Uterus (tissue), 4 donors: ENCODE measurements around the gene EFCAB5. TPM values are rescaled to one million over a fixed set of nuclear protein-coding genes. Genes with fewer than 3 reads are reported as not detected.
"Not testable (repeated sequence)": the region's sequence is repeated elsewhere in the genome, so short reads cannot be mapped to it uniquely, and the experiment has no call there.

ENCODE experiments used
- DNase-seq, 2 donors: peaks; one replicate each; pipeline ENCODE4 v3.0.0-alpha.2; 2019 to 2020
- H3K27ac ChIP-seq, 2 donors: fragments of 200-600 bp; sonication (generic); 1 replicate in 1 of 2; 2 replicates in 1 of 2; pipeline ENCODE4 v1.5.1; 2016 to 2018
- H3K27me3 ChIP-seq, 2 donors: fragments of 200-600 bp; sonication (generic); one replicate each; pipeline ENCODE4 v1.5.1; 2018 to 2019; ENCODE audit warnings: control low read depth in 1 of 2
- H3K36me3 ChIP-seq, 2 donors: fragments of 200-600 bp; sonication (generic); one replicate each; pipeline ENCODE4 v1.5.1; 2019; ENCODE audit warnings: control low read depth in 1 of 2
- H3K4me1 ChIP-seq, 2 donors: fragments of 200-600 bp; sonication (generic); one replicate each; pipeline ENCODE4 v1.5.1; 2018 to 2019; ENCODE audit warnings: control low read depth in 1 of 2
- H3K4me3 ChIP-seq, 2 donors: fragments of 200-600 bp; sonication (generic); 1 replicate in 1 of 2; 2 replicates in 1 of 2; pipeline ENCODE4 v1.5.1; 2018 to 2019; ENCODE audit warnings: mild to moderate bottlenecking in 1 of 2
- H3K9me3 ChIP-seq, 2 donors: fragments of 200-600 bp; sonication (generic); one replicate each; pipeline ENCODE4 v1.5.1; 2019; ENCODE audit warnings: control low read depth in 1 of 2
- POLR2A ChIP-seq, 2 donors: fragments of 450-650 bp; IDR thresholded peaks; one replicate each; pipeline ENCODE4 v1.6.1; 2016; ENCODE audit warnings: antibody characterized with exemption in 2 of 2, mild to moderate bottlenecking in 1 of 2, moderate library complexity in 1 of 2
- intact Hi-C: fragments of 100-400 bp; cut with DNase I; formaldehyde crosslinking; loops from one replicate; pipeline ENCODE4 v1.15.1; 2023; ENCODE audit warnings: low total_unique reads
- total RNA-seq, 4 donors: library from RNA; depleted of rRNA in 3 of 4; stranded (reverse); fragments of >200 nt in 3 of 4; gene quantifications; one replicate each; pipeline versions ENCODE4 v1.1.0 to v1.2.4, GENCODE V29; 2014 to 2023
- TF ChIP-seq, protein P1 (sequence below), 4 experiments: fragments of 200-600 bp in 2 of 4; fragments of 450-650 bp in 2 of 4; sonication (generic) in 2 of 4; IDR thresholded peaks; one replicate each; pipeline ENCODE4 v1.5.1; 2016 to 2019; ENCODE audit warnings: antibody characterized with exemption in 4 of 4, mild to moderate bottlenecking in 2 of 4, moderate library complexity in 1 of 4
- donor health status: DM: yes; HTN: yes; CAD: no.

The EFCAB5 gene
- total RNA-seq, 4 donors from 2014 or later: 0.27 to 0.97 TPM; not detected in 2

- intact Hi-C loops: no loop called here
- Histone ChIP-seq H3K9me3 (no peaks in the 10 kb centered on the region), H3K4me1 (no peaks in the 10 kb centered on the region), H3K27ac (no peak overlapping the region), H3K27me3 (no peaks in the 10 kb centered on the region), H3K36me3 (no peaks in the 10 kb centered on the region), H3K4me3 (no peak overlapping the region)
- no peak for DNase-seq
- TF ChIP-seq, protein P1, sequence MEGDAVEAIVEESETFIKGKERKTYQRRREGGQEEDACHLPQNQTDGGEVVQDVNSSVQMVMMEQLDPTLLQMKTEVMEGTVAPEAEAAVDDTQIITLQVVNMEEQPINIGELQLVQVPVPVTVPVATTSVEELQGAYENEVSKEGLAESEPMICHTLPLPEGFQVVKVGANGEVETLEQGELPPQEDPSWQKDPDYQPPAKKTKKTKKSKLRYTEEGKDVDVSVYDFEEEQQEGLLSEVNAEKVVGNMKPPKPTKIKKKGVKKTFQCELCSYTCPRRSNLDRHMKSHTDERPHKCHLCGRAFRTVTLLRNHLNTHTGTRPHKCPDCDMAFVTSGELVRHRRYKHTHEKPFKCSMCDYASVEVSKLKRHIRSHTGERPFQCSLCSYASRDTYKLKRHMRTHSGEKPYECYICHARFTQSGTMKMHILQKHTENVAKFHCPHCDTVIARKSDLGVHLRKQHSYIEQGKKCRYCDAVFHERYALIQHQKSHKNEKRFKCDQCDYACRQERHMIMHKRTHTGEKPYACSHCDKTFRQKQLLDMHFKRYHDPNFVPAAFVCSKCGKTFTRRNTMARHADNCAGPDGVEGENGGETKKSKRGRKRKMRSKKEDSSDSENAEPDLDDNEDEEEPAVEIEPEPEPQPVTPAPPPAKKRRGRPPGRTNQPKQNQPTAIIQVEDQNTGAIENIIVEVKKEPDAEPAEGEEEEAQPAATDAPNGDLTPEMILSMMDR (IDR thresholded peaks at IDR 0.05): no peak
- TF ChIP-seq POLR2A (IDR thresholded peaks at IDR 0.05): no peak
These were observed 141.3 kb downstream of the EFCAB5 start for GRCh38 chr17:30082773-30083172.

DNA sequence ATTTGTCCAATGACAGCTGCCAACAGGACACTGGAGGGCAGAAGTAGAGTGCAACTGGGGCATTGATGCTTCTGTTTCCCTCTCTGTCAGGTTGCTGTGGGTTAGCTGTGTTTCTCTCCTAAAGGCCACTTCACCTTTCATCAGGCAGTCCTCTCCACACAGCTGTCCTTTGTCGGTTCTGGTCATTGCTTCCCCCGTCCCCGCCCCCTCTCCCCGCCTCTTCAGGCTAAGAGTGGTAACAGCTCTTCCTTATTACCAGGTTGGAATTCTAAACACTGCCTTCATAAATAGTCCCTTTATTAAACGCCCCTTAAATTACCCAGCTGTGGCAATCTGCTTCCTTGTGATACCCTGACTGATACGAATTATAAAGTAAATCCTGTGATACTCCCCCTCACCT is 143.4 kb downstream of the EFCAB5 start:
- H3K4me3 ChIP-seq: no peak overlapping the region
- no peak for DNase-seq

DNA sequence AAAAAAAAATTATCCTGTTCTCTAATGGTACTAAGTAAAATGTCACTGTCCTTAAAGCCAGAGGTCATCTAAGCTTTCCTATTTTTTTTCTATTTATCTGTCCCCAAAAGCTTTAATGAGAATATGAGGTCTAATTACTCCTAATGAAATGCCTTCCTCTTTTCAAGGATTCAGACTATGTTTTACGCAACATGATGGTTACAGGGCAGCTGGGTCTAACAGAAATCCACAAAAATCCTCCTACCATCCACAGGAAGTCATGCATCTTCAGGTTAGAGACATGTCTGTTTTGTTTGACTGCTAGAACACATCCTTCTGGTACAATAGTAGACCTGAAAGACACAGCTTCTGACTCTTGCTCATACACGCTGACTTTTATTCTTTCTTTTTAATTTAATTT is 145.5 kb downstream of the EFCAB5 start:
- TF ChIP-seq, protein P1 (IDR thresholded peaks at IDR 0.05): no peak
- TF ChIP-seq POLR2A (IDR thresholded peaks at IDR 0.05): no peak
- Histone ChIP-seq H3K4me3 (no peak overlapping the region), H3K27me3 (no peaks in the 10 kb centered on the region), H3K4me1 (no peaks in the 10 kb centered on the region), H3K9me3 (no peaks in the 10 kb centered on the region), H3K36me3 (no peaks in the 10 kb centered on the region), H3K27ac (no peak overlapping the region)
- no peak for DNase-seq
- intact Hi-C loops: no loop called here

More for the DNA sequence above, 143.4 kb downstream of the EFCAB5 start:
- TF ChIP-seq POLR2A (IDR thresholded peaks at IDR 0.05): no peak
- TF ChIP-seq, protein P1 (IDR thresholded peaks at IDR 0.05): no peak
- Histone ChIP-seq H3K36me3 (no peaks in the 10 kb centered on the region), H3K9me3 (no peaks in the 10 kb centered on the region), H3K27me3 (no peaks in the 10 kb centered on the region), H3K4me1 (no peaks in the 10 kb centered on the region), H3K27ac (no peak overlapping the region)
- intact Hi-C loops: no loop called here

DNA sequence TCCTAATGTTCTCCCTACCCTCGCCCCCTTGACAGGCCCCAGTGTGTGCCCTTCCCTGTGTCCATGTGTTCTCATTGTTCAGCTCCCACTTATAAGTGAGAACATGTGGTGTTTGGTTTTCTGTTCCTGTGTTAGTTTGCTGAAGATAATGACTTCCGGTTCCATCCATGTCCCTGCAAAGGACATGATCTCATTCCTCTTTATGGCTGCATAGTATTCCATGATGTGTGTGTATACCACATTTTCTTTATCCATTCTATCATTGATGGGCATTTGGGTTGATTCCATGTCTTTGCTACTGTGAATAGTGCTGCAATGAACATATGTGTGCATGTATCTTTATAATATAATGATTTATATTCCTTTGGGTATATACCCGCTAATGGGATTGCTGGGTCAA is 146.0 kb downstream of the EFCAB5 start:
- H3K4me1 ChIP-seq, H3K4me3 ChIP-seq, DNase-seq, H3K9me3 ChIP-seq, H3K27me3 ChIP-seq, intact Hi-C loops, H3K36me3 ChIP-seq, H3K27ac ChIP-seq: not testable (repeated sequence)

DNA sequence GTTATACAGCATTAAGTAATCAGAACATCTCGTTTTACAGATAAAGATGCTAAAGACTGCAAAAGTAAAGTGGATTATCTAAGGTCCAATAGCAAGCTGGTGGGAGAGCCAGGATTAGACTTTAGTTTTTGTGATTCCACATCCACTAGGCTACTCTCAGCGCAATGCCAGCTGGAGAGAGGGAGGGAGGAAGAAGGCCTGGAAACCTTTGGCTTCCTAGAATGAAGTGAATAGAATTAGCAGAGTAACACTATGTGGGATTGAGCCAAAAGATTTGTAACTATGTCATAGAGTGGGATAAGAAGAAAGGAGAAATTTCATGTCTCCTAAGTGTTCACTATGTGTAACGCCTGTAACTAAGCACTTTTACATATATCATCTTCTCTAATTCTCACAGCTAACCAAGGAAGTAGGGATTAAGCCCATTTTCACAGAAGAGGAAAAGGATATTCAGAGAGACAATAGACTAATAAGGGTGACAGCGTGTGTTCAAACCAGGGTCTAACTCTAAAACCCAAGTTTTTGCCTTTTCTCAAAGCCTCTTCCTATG is 149.8 kb downstream of the EFCAB5 start:
- H3K27me3 ChIP-seq: no peaks in the 10 kb centered on the region
- intact Hi-C loops: no loop called here
- no peaks in the 10 kb centered on the region for H3K4me1 ChIP-seq
- H3K27ac ChIP-seq: no peak overlapping the region
- no peak overlapping the region for H3K4me3 ChIP-seq
- TF ChIP-seq POLR2A (IDR thresholded peaks at IDR 0.05): no peak
- TF ChIP-seq, protein P1 (IDR thresholded peaks at IDR 0.05): no peak
- no peaks in the 10 kb centered on the region for H3K36me3 ChIP-seq
- no peak for DNase-seq
- H3K9me3 ChIP-seq: no peaks in the 10 kb centered on the region

GRCh38 chr17:30091771-30092170 is 150.3 kb downstream of the EFCAB5 start:
- Histone ChIP-seq H3K27ac (no peak overlapping the region), H3K4me3 (no peak overlapping the region)
- intact Hi-C loops: no loop called here

More at GRCh38 chr17:30091771-30092170, 150.3 kb downstream of the EFCAB5 start:
- no peaks in the 10 kb centered on the region for H3K9me3 ChIP-seq
- TF ChIP-seq POLR2A (IDR thresholded peaks at IDR 0.05): no peak
- TF ChIP-seq, protein P1 (IDR thresholded peaks at IDR 0.05): no peak
- H3K4me1 ChIP-seq: no peaks in the 10 kb centered on the region
- DNase-seq: no peak
- no peaks in the 10 kb centered on the region for H3K36me3 ChIP-seq
- H3K27me3 ChIP-seq: no peaks in the 10 kb centered on the region
